ENCODE results near the gene ARHGAP40. TPM values are rescaled to one million over a fixed set of nuclear protein-coding genes. Genes with fewer than 3 reads are reported as not detected.

Gene ARHGAP40
- total and polyA plus RNA-seq, 12 donors: not detected

DNA sequence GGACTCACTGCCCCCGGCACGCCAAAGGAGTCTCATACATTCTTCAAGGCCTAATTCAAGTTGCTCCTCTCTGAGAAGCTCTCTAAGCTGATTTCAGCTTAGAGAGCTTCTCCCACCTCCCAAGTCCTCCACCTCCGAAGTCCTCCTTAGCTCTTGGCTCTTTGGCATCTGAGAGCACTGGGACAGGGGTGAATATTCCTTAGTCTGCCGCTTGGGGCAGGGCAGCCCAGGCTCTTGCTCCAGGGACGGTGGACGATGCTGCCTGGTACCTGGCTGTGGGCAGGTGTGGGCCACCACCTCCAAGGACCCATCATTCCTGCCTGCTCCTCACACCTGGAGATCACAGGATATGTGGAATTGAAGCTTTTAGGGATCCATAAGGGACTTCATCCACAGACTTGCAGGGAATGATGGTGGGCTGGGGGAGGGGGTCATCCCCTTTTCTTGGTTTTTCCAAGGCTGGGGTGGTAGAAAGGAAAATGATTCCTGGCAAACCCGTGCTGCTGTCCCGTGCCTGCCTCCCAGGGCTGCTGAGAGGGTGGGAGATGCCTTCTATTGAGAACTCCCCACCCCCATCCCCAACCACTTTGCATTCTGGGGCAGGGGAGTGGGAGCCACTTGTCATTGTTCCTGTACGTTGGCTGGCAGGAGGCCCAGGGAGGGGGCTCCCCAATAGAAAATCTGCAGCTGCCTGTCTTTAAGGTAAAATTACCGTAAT, 57.4 kb downstream of the ARHGAP40 start:
- H3K27me3 ChIP-seq: peaks cover 0 to 63% (median 49%) of the 10 kb centered on the region in 7 donors

DNA sequence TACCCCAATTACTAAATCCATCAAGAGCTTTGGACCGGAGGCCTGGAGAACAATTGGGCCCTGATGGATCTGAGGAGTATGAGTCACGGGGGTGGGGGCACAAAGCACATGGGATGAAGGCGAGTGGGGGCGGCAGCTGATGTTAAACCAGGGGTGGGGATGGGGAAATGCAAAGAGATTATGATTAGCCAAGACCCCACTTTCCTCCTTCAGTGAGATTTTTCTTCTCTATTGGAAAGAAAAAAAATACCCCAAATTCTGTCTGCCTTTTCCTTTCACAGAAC, 57.9 kb downstream of the ARHGAP40 start:
- Histone ChIP-seq H3K4me1 (no peaks in the 10 kb centered on the region), H3K27me3 (peaks cover 0 to 58% (median 46%) of the 10 kb centered on the region in 7 donors), H3K27ac (no peak overlapping the region), H3K36me3 (no peaks in the 10 kb centered on the region), H3K4me3 (no peak overlapping the region), H3K9me3 (peaks cover 0 to 7% (median 0%) of the 10 kb centered on the region in 11 donors)
- 70 to 71% methylated on average over 4 of the region's 4 CpGs for WGBS, 2 donors
- ATAC-seq (no peak), DNase-seq (no peak)
- intact Hi-C loops (cut with DNase I): loop anchor here in 1 of 10 donors (5.0 kb wide), 1 partner anchor 73 kb away; no protein-coding TSS in a partner anchor
- no peak for TF ChIP-seq CTCF (IDR thresholded peaks at IDR 0.05)

More for the DNA sequence above, 57.4 kb downstream of the ARHGAP40 start:
- no peak for DNase-seq
- peaks cover 0 to 2% (median 0%) of the 10 kb centered on the region in 11 donors for H3K9me3 ChIP-seq
- H3K4me3 ChIP-seq: no peak overlapping the region
- no peaks in the 10 kb centered on the region for H3K36me3 ChIP-seq
- WGBS, 2 donors: 10 to 15% methylated on average over 10 of the region's 10 CpGs
- peak in 8 of 9 donors; percentile 27 to 62 (median 56) for TF ChIP-seq CTCF (IDR thresholded peaks at IDR 0.05)
- no peak overlapping the region for H3K27ac ChIP-seq
- ATAC-seq: peak in 5 of 8 donors; percentile 43 to 70 (median 56)
- no peaks in the 10 kb centered on the region for H3K4me1 ChIP-seq
- intact Hi-C loops (cut with DNase I): loop anchor here in 1 of 10 donors (5.0 kb wide), 1 partner anchor 73 kb away; no protein-coding TSS in a partner anchor

GRCh38 chr20:38660429-38660828, 58.8 kb downstream of the ARHGAP40 start:
- intact Hi-C loops (cut with DNase I): no loop called here
- Histone ChIP-seq H3K27me3 (peaks cover 0 to 50% (median 45%) of the 10 kb centered on the region in 7 donors), H3K4me1 (no peaks in the 10 kb centered on the region), H3K4me3 (no peak overlapping the region), H3K36me3 (no peaks in the 10 kb centered on the region), H3K27ac (no peak overlapping the region), H3K9me3 (peaks cover 0 to 8% (median 0%) of the 10 kb centered on the region in 11 donors)
- DNase-seq (no peak), ATAC-seq (no peak)
- TF ChIP-seq CTCF (IDR thresholded peaks at IDR 0.05): no peak
- WGBS, 2 donors: 79 to 91% methylated on average over 1 of the region's 1 CpG

DNA sequence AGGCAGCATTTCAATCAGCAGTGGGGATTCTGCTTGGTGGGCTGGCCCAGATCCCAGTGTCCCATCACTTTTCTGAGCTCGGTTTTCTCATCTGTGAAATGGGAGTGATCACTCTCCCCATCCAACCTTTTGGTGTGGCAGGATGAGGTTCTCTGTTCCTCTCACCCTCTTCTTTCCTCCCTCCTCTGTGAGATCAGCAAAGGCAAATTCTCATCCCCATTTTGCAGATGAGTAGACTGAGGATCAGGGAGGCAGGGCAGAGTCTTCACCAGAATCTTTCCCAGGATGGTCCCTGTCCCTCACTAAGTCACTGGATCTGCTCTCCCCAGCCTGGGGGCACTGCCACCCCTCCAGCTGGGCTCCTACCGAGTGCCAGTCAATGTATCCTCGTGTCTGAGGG, 62.1 kb downstream of the ARHGAP40 start:
- intact Hi-C loops (cut with DNase I): no loop called here
- no peak for DNase-seq

More for the DNA sequence above, 62.1 kb downstream of the ARHGAP40 start:
- peaks cover 0 to 9% (median 0%) of the 10 kb centered on the region in 9 donors for H3K4me1 ChIP-seq
- 83 to 87% methylated on average over 3 of the region's 3 CpGs for WGBS, 2 donors
- no peaks in the 10 kb centered on the region for H3K36me3 ChIP-seq
- peaks cover 0 to 36% (median 30%) of the 10 kb centered on the region in 7 donors for H3K27me3 ChIP-seq
- no peak for TF ChIP-seq CTCF (IDR thresholded peaks at IDR 0.05)
- no peak overlapping the region for H3K4me3 ChIP-seq
- H3K9me3 ChIP-seq: peaks cover 0 to 8% (median 0%) of the 10 kb centered on the region in 11 donors
- H3K27ac ChIP-seq: no peak overlapping the region
- ATAC-seq: no peak
